GM12872 (cell line): ENCODE results near the gene SLC37A1.

ENCODE experiments used
- TF ChIP-seq, protein P1 (sequence below): IDR thresholded peaks from 3 replicates; pipeline ENCODE4 v1.5.1; 2011; ENCODE audit warnings: low read depth, mild to moderate bottlenecking, low read length, moderate library complexity; ENCODE audit not compliant: insufficient read depth

Gene SLC37A1

DNA sequence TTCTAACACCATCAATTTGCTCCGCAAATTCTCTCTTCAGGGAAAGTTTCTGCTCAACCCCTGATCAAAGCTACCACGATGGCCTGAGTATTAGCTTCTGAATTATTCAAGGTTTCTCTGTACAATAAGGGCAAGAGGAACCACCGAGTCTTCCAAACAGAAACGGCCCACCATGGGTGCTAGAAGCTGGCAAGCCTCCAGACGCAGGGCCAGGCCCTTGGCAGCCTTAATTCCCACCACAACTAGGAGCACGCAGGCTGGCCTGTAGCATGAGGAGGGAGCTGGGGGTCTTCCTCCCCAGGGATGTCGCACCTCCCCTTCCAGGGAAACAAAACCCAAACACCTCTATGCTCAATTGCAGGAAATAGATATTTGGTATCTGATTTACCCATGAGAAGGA, 28.7 kb upstream of the SLC37A1 start:
- TF ChIP-seq, protein P1, sequence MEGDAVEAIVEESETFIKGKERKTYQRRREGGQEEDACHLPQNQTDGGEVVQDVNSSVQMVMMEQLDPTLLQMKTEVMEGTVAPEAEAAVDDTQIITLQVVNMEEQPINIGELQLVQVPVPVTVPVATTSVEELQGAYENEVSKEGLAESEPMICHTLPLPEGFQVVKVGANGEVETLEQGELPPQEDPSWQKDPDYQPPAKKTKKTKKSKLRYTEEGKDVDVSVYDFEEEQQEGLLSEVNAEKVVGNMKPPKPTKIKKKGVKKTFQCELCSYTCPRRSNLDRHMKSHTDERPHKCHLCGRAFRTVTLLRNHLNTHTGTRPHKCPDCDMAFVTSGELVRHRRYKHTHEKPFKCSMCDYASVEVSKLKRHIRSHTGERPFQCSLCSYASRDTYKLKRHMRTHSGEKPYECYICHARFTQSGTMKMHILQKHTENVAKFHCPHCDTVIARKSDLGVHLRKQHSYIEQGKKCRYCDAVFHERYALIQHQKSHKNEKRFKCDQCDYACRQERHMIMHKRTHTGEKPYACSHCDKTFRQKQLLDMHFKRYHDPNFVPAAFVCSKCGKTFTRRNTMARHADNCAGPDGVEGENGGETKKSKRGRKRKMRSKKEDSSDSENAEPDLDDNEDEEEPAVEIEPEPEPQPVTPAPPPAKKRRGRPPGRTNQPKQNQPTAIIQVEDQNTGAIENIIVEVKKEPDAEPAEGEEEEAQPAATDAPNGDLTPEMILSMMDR = no peak

DNA sequence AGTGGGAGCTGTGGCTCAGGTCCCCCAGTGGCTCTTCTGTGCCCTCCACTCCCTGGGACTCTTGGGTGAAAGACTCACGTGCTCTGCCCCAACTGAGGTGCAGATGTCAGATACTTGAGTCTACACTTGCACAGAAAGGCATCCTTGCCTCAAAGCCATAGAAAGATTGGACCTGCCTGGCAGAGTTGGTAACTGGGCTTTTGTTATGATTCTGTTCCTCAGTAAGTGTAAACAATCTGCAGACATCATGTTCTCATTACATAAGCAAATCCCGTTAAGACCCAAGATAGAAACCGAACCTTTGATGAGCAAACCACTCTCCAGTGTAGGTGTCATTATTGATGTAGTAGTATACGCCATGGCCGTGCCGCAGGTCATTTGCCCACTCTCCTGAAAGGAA, 27.6 kb upstream of the SLC37A1 start:
- TF ChIP-seq, protein P1 = no peak

- TF ChIP-seq, protein P1 = no peak
Observed at GRCh38 chr21:42486531-42486930, 27.1 kb upstream of the SLC37A1 start.

- TF ChIP-seq, protein P1 = no peak
Observed at GRCh38 chr21:42489006-42489563, 24.6 kb upstream of the SLC37A1 start.

DNA sequence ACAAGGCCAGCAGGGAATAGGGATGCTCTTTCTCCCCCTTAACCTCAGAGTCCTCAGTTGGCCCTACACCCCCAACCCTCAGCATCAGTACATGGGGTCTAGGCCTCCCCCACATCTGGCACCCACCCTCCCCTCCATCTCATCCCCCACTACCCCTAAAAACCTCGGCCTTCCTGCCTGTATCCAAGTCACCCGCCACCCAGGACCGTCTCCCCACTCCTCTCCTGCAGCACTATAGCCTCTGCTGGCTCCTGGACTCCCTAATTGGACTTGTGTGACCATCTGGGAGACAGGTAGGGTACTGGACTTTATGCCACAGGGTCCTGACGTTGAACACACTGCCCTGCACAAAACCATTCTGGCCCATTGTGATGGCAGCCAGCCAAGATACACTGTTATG, 23.7 kb upstream of the SLC37A1 start:
- TF ChIP-seq, protein P1 = no peak

DNA sequence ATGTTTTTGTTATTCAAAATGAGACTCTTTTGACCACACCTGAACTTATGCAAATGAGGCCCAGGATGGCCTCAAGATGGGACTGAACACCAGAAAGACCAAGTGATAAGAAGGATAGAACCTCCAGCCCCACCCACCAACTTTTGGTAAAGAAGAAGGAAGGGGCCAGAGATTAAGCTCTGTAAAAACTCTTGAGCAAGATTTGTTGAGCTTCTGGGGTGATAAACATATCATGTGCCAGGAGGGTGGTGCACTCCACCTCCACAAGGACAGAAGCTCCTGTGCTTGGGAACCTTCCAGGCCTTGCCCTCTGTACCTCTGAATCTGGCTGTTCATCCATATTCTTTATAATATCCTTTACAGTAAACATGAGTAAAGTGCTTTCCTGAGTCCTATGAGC, 22.9 kb upstream of the SLC37A1 start:
- TF ChIP-seq, protein P1 = no peak

DNA sequence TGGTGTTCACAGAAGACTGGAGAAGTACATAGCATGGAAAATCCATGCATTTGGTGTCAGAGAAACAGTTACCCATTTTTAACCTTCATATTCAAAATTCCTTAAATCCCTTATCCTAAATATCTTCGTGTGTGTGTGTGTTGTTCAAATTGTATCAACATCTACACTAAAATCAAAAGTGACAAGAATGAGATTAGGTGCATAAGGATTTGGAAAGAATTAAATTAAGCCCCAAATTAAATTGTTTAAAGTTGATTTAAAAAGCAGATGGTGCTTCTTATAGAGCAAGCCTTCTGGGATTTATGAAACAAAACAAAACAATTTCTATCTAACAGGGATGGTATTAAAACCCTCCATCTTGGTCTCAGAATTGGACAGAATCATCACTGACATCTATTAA, 22.3 kb upstream of the SLC37A1 start:
- TF ChIP-seq, protein P1 = no peak

DNA sequence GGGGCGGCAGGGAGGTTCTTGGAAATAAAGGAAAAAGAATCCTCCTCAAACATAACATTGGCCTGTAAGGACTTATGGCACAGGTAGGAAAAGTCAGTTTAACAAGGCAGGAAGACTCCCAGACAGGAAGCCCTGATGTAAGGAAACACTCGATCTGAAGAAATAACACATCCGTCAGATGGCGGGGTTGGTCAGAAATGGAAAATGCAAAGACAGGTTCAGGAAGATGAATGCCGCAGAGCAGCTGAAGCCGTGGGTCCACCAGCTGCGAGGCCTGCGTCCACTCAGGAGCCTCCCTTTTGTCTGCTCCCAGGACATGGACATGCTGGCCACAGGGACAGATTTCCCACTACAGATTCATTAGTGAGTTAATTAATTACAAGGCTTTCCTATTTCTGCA, 21.5 kb upstream of the SLC37A1 start:
- TF ChIP-seq, protein P1 = no peak
